GM21528 (cell line): Measurements from ENCODE around the gene DOP1B.

Experiments
- ATAC-seq: cut with Tn5 transposase; IDR thresholded peaks from one replicate; pipeline ENCODE4 v1.9.1; 2021; ENCODE audit warnings: mild to moderate bottlenecking, moderate library complexity; ENCODE audit not compliant: unreplicated experiment, low FRiP score

DOP1B gene

DNA sequence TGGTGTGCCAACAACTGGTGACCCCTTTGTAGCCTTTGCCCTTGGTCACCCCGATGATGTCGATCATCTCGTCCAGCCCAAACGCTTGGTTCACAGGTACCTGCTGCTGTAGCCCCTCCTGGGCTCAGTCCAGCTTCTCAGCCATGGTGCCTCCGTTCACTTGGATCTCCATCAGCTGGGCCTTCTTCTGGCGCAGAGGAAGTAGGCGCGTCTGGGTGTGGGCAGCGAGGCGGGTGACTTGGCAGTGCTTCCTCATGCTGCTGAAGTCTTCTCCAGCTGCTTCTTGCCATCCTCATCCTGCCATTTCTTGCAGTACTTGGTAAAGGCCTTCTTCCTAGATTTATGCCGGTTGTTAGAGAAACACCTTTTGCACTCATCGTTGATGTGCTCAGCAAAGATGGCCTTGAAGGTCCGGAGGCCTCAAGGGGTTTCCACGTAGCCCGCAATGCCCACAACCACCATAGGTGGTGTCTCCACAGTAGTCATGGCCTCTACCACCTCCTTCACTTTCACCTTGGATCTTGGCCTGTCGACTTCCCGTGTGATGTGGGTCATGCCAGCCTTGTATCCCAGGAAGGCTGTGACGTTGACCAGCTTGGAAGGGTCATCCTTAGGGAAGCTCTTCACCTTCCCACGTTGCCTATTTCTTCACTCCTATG, 13.0 kb downstream of the DOP1B start:
- no peak for ATAC-seq

DNA sequence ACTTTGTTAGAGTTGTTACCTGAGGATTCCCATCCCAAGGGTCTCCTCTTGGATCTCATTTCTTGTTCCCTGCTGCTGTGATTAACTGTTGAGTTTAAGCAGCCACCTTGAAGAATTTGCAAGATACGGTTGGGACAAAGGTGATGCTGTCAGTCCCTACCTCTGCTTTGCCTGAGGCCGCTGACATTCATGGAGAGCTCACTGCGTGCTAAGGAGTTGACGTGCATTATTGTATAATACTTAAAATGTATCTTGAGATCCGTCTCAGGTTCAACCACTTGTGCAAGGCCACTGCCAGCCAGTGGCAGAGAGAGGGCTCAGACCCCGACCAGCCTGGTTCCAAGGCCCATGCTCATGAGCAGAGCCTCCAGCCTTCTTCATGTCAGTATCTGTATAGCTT, 14.2 kb downstream of the DOP1B start:
- ATAC-seq = no peak

GRCh38 chr21:36171336-36171735, 14.7 kb downstream of the DOP1B start:
- no peak for ATAC-seq

GRCh38 chr21:36171741-36172331, 15.2 kb downstream of the DOP1B start:
- ATAC-seq = no peak

GRCh38 chr21:36174780-36175179, 18.2 kb downstream of the DOP1B start:
- ATAC-seq = no peak

DNA sequence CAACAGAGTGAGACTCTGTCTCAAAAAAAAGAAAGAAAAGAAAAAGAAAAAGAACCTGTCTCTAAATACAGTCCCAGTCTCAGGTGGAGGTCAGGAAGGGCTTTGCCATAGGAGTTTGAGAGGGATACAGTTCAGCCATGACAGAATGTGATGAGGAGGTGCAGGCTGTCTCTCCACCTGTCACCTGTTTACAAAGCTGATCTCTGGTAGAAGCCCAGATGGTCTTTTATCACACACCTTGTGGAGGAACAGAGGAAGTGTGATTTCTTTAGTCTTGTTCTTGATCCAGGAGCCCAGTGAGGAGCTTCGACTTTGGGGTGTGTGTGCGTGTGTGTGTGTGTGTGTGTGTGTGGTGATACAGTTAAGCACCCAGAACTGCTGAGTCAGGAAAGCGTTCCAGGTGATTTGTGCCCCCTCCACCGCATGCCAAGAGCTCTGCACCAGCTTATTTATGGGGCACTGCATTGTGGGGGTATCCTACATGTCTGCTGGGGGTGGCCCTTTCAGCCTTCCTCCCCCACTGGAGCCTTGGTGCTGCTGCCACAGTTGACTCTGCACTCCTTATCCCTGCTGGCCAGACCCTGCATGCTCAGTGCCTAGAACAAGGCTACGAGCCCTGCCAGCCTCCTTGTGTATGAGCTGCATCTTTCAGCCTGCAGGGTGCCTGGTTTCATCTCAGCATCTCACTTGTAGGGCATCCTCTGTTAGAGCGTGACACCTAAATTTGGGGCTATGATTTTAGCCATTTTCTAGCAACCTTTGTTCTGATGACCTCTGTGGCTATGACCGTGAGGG, 19.3 kb downstream of the DOP1B start:
- no peak for ATAC-seq

- no peak for ATAC-seq
Observed at GRCh38 chr21:36178349-36178748, 21.7 kb downstream of the DOP1B start.

DNA sequence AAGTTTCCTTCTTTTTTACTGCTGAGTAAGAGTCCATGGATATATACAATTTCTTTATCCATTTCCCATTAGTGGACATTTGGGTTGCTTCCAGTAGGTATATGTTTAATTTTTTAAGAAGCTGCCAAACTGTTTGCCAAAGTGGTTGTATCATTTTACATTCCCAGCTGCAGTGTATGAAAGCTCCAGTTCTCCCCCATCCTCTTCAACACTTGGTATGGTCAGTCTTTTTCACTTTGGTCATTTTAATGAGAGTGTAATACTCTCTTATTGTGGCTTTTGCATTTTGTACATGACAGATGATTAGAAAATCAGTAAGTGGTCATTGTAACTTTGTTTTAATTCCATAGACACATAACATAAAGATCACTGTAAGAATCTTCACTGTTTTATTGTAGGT, 22.5 kb downstream of the DOP1B start:
- ATAC-seq = no peak

GRCh38 chr21:36180963-36181362, 24.3 kb downstream of the DOP1B start:
- no peak for ATAC-seq

- ATAC-seq = no peak
Observed at GRCh38 chr21:36183144-36183795, 26.6 kb downstream of the DOP1B start.

GRCh38 chr21:36184545-36184944, 27.9 kb downstream of the DOP1B start:
- no peak for ATAC-seq

- ATAC-seq = no peak
Observed at GRCh38 chr21:36185523-36185922, 28.9 kb downstream of the DOP1B start.

GRCh38 chr21:36186081-36186480, 29.5 kb downstream of the DOP1B start:
- ATAC-seq = no peak

- ATAC-seq = no peak
Observed at GRCh38 chr21:36186506-36187399, 30.1 kb downstream of the DOP1B start.

- ATAC-seq = no peak
Observed at GRCh38 chr21:36188081-36188681, 31.6 kb downstream of the DOP1B start.

- no peak for ATAC-seq
Observed at GRCh38 chr21:36188937-36189336, 32.3 kb downstream of the DOP1B start.

DNA sequence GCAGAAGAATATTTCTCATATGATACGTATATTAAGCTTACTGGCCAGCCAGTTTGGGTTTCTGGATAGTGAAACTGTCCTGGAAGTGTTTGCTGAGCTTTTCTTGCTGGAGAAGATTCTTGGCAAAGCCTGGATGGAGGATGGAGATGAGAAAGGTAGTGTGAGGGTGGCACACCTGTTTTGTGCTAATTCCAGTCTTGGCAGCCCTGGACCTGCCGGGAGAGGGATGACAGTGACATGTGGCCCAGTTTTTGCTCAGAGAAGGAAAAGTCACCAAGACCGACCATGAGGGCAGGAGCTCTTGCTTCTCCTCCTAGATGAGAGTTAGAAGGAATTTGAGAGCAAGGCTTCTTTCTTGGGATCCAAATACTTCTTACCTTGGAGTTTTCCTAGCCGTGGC, 34.1 kb downstream of the DOP1B start:
- ATAC-seq = no peak

DNA sequence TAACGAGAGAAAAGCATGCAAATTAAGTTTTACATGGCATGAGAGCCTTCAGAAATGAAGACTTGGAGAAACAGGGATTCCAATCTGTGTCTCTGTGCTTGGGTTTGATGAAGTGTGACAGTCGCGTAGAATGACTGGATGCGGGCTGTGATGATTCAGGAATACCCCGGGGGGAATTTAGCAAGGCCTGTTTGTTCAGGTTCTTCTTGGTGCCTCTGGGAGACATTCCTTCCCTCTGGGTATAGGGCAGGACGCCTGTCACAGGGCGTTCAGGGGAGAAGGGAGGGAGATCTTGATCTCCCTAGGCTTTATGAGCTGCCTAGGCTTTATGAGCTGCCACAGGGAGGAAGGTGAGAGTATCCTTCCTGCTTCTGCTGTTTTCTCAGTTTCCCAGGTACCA, 36.6 kb downstream of the DOP1B start:
- ATAC-seq = no peak

GRCh38 chr21:36194024-36194423, 37.4 kb downstream of the DOP1B start:
- ATAC-seq = no peak

DNA sequence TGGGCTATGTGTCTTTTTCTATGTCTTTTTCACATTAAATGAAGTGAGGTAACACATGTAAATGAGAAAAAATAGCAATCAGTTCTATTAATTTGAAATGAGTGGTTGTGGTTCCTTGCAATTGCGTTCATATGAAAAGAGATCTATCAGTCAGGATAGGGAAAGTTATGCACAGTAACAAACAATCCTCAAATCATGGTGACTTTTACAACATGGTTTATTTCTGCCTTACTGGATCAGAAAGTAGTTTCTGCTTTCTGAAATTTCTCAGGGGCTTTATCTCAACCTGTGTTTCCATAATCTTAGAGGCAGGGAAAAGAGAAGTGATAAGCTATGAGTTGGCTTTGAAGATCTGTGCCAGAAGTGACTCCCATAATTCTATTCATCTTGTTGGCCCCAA, 39.0 kb downstream of the DOP1B start:
- ATAC-seq = no peak
